Naive thymus-derived CD4-positive, alpha-beta T cell (primary cell): ENCODE results near the gene PDZD4. TPM values are rescaled to one million over a fixed set of nuclear protein-coding genes. Genes with fewer than 3 reads are reported as not detected.
"Not testable (repeated sequence)": the region's sequence is repeated elsewhere in the genome, so short reads cannot be mapped to it uniquely, and the experiment has no call there.

Source experiments
- ATAC-seq: fragments of 150-1000 bp; cut with Tn5 transposase; 2 replicates; pipeline ENCODE4 v1.10.0; 2021; ENCODE audit warnings: mild to moderate bottlenecking, moderate library complexity
- CTCF ChIA-PET: fragments of 350-600 bp; sonication (Branson Sonifier 250); formaldehyde crosslinking; loops from one replicate; lab custom pipeline; 2021; ENCODE audit warnings: antibody characterized with exemption; lab: Charles Lee
- POLR2A ChIA-PET: fragments of 350-600 bp; sonication (Branson Sonifier 250); formaldehyde crosslinking; loops from one replicate; lab custom pipeline; 2021; ENCODE audit warnings: antibody characterized with exemption, inconsistent platforms; lab: Charles Lee
- DNase-seq, 9 donors: peaks; one replicate each; pipeline versions ENCODE4 v3.0.0 to v3.0.0-alpha.2; 2020 to 2022; ENCODE audit warnings: mixed read lengths in 1 of 9
- H3K27ac ChIP-seq: one replicate; pipeline ENCODE4 v1.7.0; 2013; ENCODE audit warnings: mild to moderate bottlenecking, low read depth, low read length, moderate library complexity
- H3K27me3 ChIP-seq, 2 donors: one replicate each; pipeline ENCODE4 v1.7.0; 2013; ENCODE audit warnings: low read length in 2 of 2, mild to moderate bottlenecking in 2 of 2, moderate library complexity in 2 of 2; ENCODE audit not compliant: control insufficient read depth in 2 of 2, insufficient read depth in 2 of 2
- H3K36me3 ChIP-seq, 3 experiments: 1 replicate in 2 of 3; 2 replicates in 1 of 3; pipeline ENCODE4 v1.7.0; 2013; ENCODE audit warnings: low read length in 3 of 3, mild to moderate bottlenecking in 3 of 3, moderate library complexity in 1 of 3; ENCODE audit not compliant: insufficient read depth in 3 of 3, control insufficient read depth in 2 of 3
- H3K4me1 ChIP-seq, 2 donors: one replicate each; pipeline ENCODE4 v1.7.0; 2013; ENCODE audit warnings: low read length in 2 of 2, mild to moderate bottlenecking in 2 of 2, moderate library complexity in 1 of 2; ENCODE audit not compliant: control insufficient read depth in 2 of 2, insufficient read depth in 2 of 2
- H3K4me3 ChIP-seq: 2 replicates; pipeline ENCODE4 v1.7.0; 2013; ENCODE audit warnings: mild to moderate bottlenecking, low read length
- H3K9me3 ChIP-seq, 3 experiments: 1 replicate in 2 of 3; 2 replicates in 1 of 3; pipeline ENCODE4 v1.7.0; 2013; ENCODE audit warnings: low read length in 3 of 3; ENCODE audit not compliant: control insufficient read depth in 2 of 3
- H3K27ac Mint-ChIP-seq, 9 donors: one replicate each; pipeline ENCODE4 v1.8.0; 2020 to 2022; ENCODE audit warnings: mixed read lengths in 9 of 9, mild to moderate bottlenecking in 8 of 9, moderate library complexity in 5 of 9, inconsistent platforms in 2 of 9
- H3K27me3 Mint-ChIP-seq, 5 donors: one replicate each; pipeline ENCODE4 v1.8.0; 2021 to 2022; ENCODE audit warnings: mixed read lengths in 5 of 5, mild to moderate bottlenecking in 1 of 5
- H3K36me3 Mint-ChIP-seq, 5 donors: one replicate each; pipeline ENCODE4 v1.8.0; 2020 to 2022; ENCODE audit warnings: mixed read lengths in 5 of 5, mild to moderate bottlenecking in 3 of 5, inconsistent platforms in 1 of 5
- H3K4me1 Mint-ChIP-seq, 7 donors: one replicate each; pipeline ENCODE4 v1.8.0; 2020 to 2022; ENCODE audit warnings: mixed read lengths in 7 of 7, mild to moderate bottlenecking in 3 of 7, inconsistent platforms in 1 of 7
- H3K4me3 Mint-ChIP-seq, 10 donors: one replicate each; pipeline ENCODE4 v1.8.0; 2020 to 2022; ENCODE audit warnings: mild to moderate bottlenecking in 10 of 10, mixed read lengths in 10 of 10, moderate library complexity in 6 of 10, inconsistent platforms in 2 of 10
- H3K9me3 Mint-ChIP-seq, 11 donors: one replicate each; pipeline ENCODE4 v1.8.0; 2020 to 2022; ENCODE audit warnings: mixed read lengths in 11 of 11, mild to moderate bottlenecking in 4 of 11, inconsistent platforms in 1 of 11, moderate library complexity in 1 of 11
- intact Hi-C, 2 donors: fragments of 100-400 bp; cut with micrococcal nuclease; formaldehyde crosslinking; loops; one replicate each; pipeline ENCODE4 v1.15.1; 2023
- polyA plus RNA-seq, 2 donors: library from polyadenylated mRNA; unstranded; fragments of 300-500 nt; fragmentation: Illumina TruSeq; gene quantifications; one replicate each; pipeline ENCODE4 v1.2.3, GENCODE V29; 2021
- total RNA-seq, 6 experiments: library from RNA in 5 of 6; stranded (reverse) in 5 of 6; gene quantifications; 1 replicate in 5 of 6; 2 replicates in 1 of 6; pipeline ENCODE4 v1.2.3 and lab custom pipeline; 2021 to 2026

Gene PDZD4
- total and polyA plus RNA-seq, 7 experiments from 2014 or later, result 0.07 to 29.0 (median 0.51) TPM

GRCh38 chrX:153818064-153818463 lies 12.3 kb downstream of the PDZD4 start:
- peak overlapping the region in 1 of 9 donors; percentile 55 for H3K27ac Mint-ChIP-seq
- DNase-seq, H3K9me3 Mint-ChIP-seq, H3K27ac ChIP-seq, CTCF ChIA-PET, H3K4me3 ChIP-seq, H3K27me3 ChIP-seq, H3K36me3 ChIP-seq, H3K36me3 Mint-ChIP-seq, H3K9me3 ChIP-seq, ATAC-seq: not testable (repeated sequence)
- POLR2A ChIA-PET, result interaction anchor here (0.7 to 2.0 kb wide), 3 partner anchors 18 to 109 kb away, joined by 3 to 10 read pairs (median 4); partner anchors contain the start of genes IDH3G and SSR4
- H3K4me1 ChIP-seq, result peaks cover 39 to 44% of the 10 kb centered on the region in 2 donors
- peak overlapping the region in 5 of 10 donors; percentile 25 to 67 (median 54) for H3K4me3 Mint-ChIP-seq
- peaks cover 18 to 58% (median 39%) of the 10 kb centered on the region in 7 donors for H3K4me1 Mint-ChIP-seq
- H3K27me3 Mint-ChIP-seq, result peaks cover 0 to 20% (median 0%) of the 10 kb centered on the region in 5 donors
- intact Hi-C loops, result loop anchor here (5.0 kb wide), 2 partner anchors 59 to 84 kb away; partner anchors contain the start of gene AVPR2 (in 1 of the 2)

GRCh38 chrX:153816831-153817690 lies 13.3 kb downstream of the PDZD4 start:
- Mint-ChIP-seq H3K27ac (peak overlapping the region in 3 of 9 donors; percentile 32 to 48 (median 48)), H3K4me3 (peak overlapping the region; percentile 21 to 76 (median 67)), H3K9me3 (no peaks in the 10 kb centered on the region), H3K27me3 (peaks cover 0 to 23% (median 0%) of the 10 kb centered on the region in 5 donors), H3K4me1 (peaks cover 11 to 51% (median 33%) of the 10 kb centered on the region in 7 donors), H3K36me3 (peaks cover 0 to 6% (median 0%) of the 10 kb centered on the region in 5 donors)
- CTCF ChIA-PET, result interaction anchor here (1.0 to 1.1 kb wide), 2 partner anchors 110 to 130 kb away, joined by 3 read pairs; no protein-coding TSS in a partner anchor
- Histone ChIP-seq H3K4me1 (peaks cover 32 to 37% of the 10 kb centered on the region in 2 donors), H3K9me3 (no peaks in the 10 kb centered on the region), H3K36me3 (no peaks in the 10 kb centered on the region), H3K27ac (no peak overlapping the region), H3K4me3 (peak overlapping the region; percentile 31), H3K27me3 (no peaks in the 10 kb centered on the region)
- DNase-seq (peak in 7 of 9 donors; percentile 11 to 43 (median 37)), ATAC-seq (peak; percentile 77)
- intact Hi-C loops, result loop anchor here (1.0 to 5.0 kb wide), 4 partner anchors 23 to 110 kb away; partner anchors contain the start of genes ARHGAP4 (in 1 of the 2), AVPR2 (in 1 of the 2), IDH3G (in 1 of the 2) and SSR4 (in 1 of the 2)
- POLR2A ChIA-PET, result interaction anchor here (2.0 kb wide), 1 partner anchor 110 kb away, joined by 4 read pairs; no protein-coding TSS in a partner anchor

- H3K27ac Mint-ChIP-seq, result no peak overlapping the region
- ChIA-PET POLR2A (no interaction called here), CTCF (interaction anchor here (0.6 kb wide), 1 partner anchor 244 kb away, joined by 3 read pairs; no protein-coding TSS in a partner anchor)
- no peaks in the 10 kb centered on the region for H3K36me3 ChIP-seq
- no peak for DNase-seq
- H3K9me3 Mint-ChIP-seq, result no peaks in the 10 kb centered on the region
- H3K4me1 ChIP-seq, result peaks cover 19 to 22% of the 10 kb centered on the region in 2 donors
- H3K4me1 Mint-ChIP-seq, result peaks cover 11 to 34% (median 26%) of the 10 kb centered on the region in 7 donors
- H3K27me3 Mint-ChIP-seq, result peaks cover 0 to 29% (median 0%) of the 10 kb centered on the region in 5 donors
- ATAC-seq, result no peak
- no peaks in the 10 kb centered on the region for H3K27me3 ChIP-seq
- no peaks in the 10 kb centered on the region for H3K9me3 ChIP-seq
- H3K4me3 ChIP-seq, result no peak overlapping the region
- peaks cover 0 to 6% (median 0%) of the 10 kb centered on the region in 5 donors for H3K36me3 Mint-ChIP-seq
- intact Hi-C loops, result loop anchor here (5.0 kb wide), 2 partner anchors 63 to 88 kb away; partner anchors contain the start of gene AVPR2 (in 1 of the 2)
- no peak overlapping the region for H3K4me3 Mint-ChIP-seq
- no peak overlapping the region for H3K27ac ChIP-seq
Observed at GRCh38 chrX:153814591-153815315, 15.6 kb downstream of the PDZD4 start.

- Histone ChIP-seq H3K9me3 (no peaks in the 10 kb centered on the region), H3K27me3 (no peaks in the 10 kb centered on the region), H3K27ac (no peak overlapping the region), H3K36me3 (no peaks in the 10 kb centered on the region), H3K4me3 (no peak overlapping the region), H3K4me1 (peaks cover 14 to 15% of the 10 kb centered on the region in 2 donors)
- no peak overlapping the region for H3K4me3 Mint-ChIP-seq
- intact Hi-C loops, result no loop called here
- POLR2A ChIA-PET, result no interaction called here
- DNase-seq (no peak), ATAC-seq (no peak)
- H3K4me1 Mint-ChIP-seq, result peaks cover 11 to 26% (median 23%) of the 10 kb centered on the region in 7 donors
- H3K36me3 Mint-ChIP-seq, result peaks cover 0 to 6% (median 0%) of the 10 kb centered on the region in 5 donors
- peaks cover 0 to 26% (median 0%) of the 10 kb centered on the region in 5 donors for H3K27me3 Mint-ChIP-seq
- H3K9me3 Mint-ChIP-seq, result no peaks in the 10 kb centered on the region
- H3K27ac Mint-ChIP-seq, result no peak overlapping the region
- CTCF ChIA-PET, result no interaction called here
Observed at GRCh38 chrX:153813161-153813560, 17.2 kb downstream of the PDZD4 start.

GRCh38 chrX:153812220-153812619 lies 18.1 kb downstream of the PDZD4 start:
- ChIA-PET CTCF (no interaction called here), POLR2A (no interaction called here)
- intact Hi-C loops, result no loop called here
- H3K27ac ChIP-seq, result no peak overlapping the region
- ATAC-seq (no peak), DNase-seq (no peak)
- Mint-ChIP-seq H3K36me3 (peaks cover 0 to 6% (median 0%) of the 10 kb centered on the region in 5 donors), H3K27me3 (peaks cover 0 to 26% (median 0%) of the 10 kb centered on the region in 5 donors), H3K27ac (no peak overlapping the region), H3K4me1 (peaks cover 7 to 21% (median 17%) of the 10 kb centered on the region in 7 donors), H3K4me3 (no peak overlapping the region), H3K9me3 (peaks cover 0 to 2% (median 0%) of the 10 kb centered on the region in 11 donors)
- H3K4me1 ChIP-seq, result peaks cover 9% of the 10 kb centered on the region in 2 donors
- no peaks in the 10 kb centered on the region for H3K27me3 ChIP-seq
- H3K9me3 ChIP-seq, result no peaks in the 10 kb centered on the region
- H3K4me3 ChIP-seq, result no peak overlapping the region
- no peaks in the 10 kb centered on the region for H3K36me3 ChIP-seq

GRCh38 chrX:153807976-153808375 lies 22.4 kb downstream of the PDZD4 start:
- Mint-ChIP-seq H3K27me3 (peaks cover 0 to 8% (median 0%) of the 10 kb centered on the region in 5 donors), H3K27ac (no peak overlapping the region), H3K4me1 (peaks cover 0 to 2% (median 0%) of the 10 kb centered on the region in 7 donors), H3K9me3 (peaks cover 0 to 2% (median 0%) of the 10 kb centered on the region in 11 donors), H3K4me3 (no peak overlapping the region), H3K36me3 (no peaks in the 10 kb centered on the region)
- H3K4me3 ChIP-seq, result no peak overlapping the region
- ATAC-seq, result no peak
- intact Hi-C loops, result no loop called here
- no peaks in the 10 kb centered on the region for H3K36me3 ChIP-seq
- ChIA-PET CTCF (no interaction called here), POLR2A (no interaction called here)
- no peak overlapping the region for H3K27ac ChIP-seq
- no peaks in the 10 kb centered on the region for H3K4me1 ChIP-seq
- DNase-seq, result no peak
- no peaks in the 10 kb centered on the region for H3K27me3 ChIP-seq
- H3K9me3 ChIP-seq, result no peaks in the 10 kb centered on the region
